Colonic mucosa (tissue), 4 donors: ENCODE data around the gene MTMR3. TPM values are rescaled to one million over a fixed set of nuclear protein-coding genes. Genes with fewer than 3 reads are reported as not detected.

ENCODE experiments used
- DNase-seq: peaks from one replicate; pipeline ENCODE4 v3.0.0-alpha.2; 2020
- H3K27ac ChIP-seq: fragments of 200-600 bp; one replicate; pipeline ENCODE4 v1.8.0; 2021
- H3K27me3 ChIP-seq: fragments of 200-600 bp; one replicate; pipeline ENCODE4 v1.8.0; 2021
- H3K36me3 ChIP-seq: fragments of 200-600 bp; one replicate; pipeline ENCODE4 v1.8.0; 2021
- H3K4me1 ChIP-seq: fragments of 200-600 bp; one replicate; pipeline ENCODE4 v1.8.0; 2021; ENCODE audit warnings: mild to moderate bottlenecking
- H3K4me3 ChIP-seq: fragments of 200-600 bp; one replicate; pipeline ENCODE4 v1.8.0; 2021
- H3K9ac ChIP-seq, 2 donors: one replicate each; pipeline ENCODE4 v1.7.0; 2013; ENCODE audit warnings: control low read depth in 2 of 2, low read depth in 2 of 2, low read length in 2 of 2
- H3K9me3 ChIP-seq: fragments of 200-600 bp; one replicate; pipeline ENCODE4 v1.8.0; 2021
- CTCF ChIP-seq: fragments of 200-600 bp; IDR thresholded peaks from one replicate; pipeline ENCODE4 v1.8.0; 2022; ENCODE audit warnings: antibody characterized with exemption, mild to moderate bottlenecking
- intact Hi-C: fragments of 100-400 bp; cut with DNase I; formaldehyde crosslinking; loops from one replicate; pipeline ENCODE4 v1.14.1; 2022
- total RNA-seq, 2 donors: library from RNA; stranded (reverse); fragmentation: NEBNext Ultra II Directional in 1 of 2; extraction: Animal tissue kit (Norgen Biotek cat#: 25700) in 1 of 2; gene quantifications; one replicate each; pipeline ENCODE4 v1.2.1, GENCODE V29; 2021
- donor health status: healthy.
- donor health status: DM: no; HTN: no; CAD: no.
- donor health status: DM: no; HTN: no; CAD: no.

MTMR3 gene
- total RNA-seq, 2 donors from 2014 or later, result 35.9 to 49.4 TPM

GRCh38 chr22:29951791-29952413, 68.9 kb downstream of the MTMR3 start:
- Histone ChIP-seq H3K4me3 (no peak overlapping the region), H3K27ac (no peak overlapping the region), H3K36me3 (no peaks in the 10 kb centered on the region), H3K9me3 (no peaks in the 10 kb centered on the region), H3K4me1 (no peaks in the 10 kb centered on the region), H3K27me3 (no peaks in the 10 kb centered on the region), H3K9ac (no peak overlapping the region)
- intact Hi-C loops, result no loop called here
- DNase-seq, result no peak
- TF ChIP-seq CTCF, result no peak

- TF ChIP-seq CTCF, result no peak
- H3K4me3 ChIP-seq, result no peak overlapping the region
- no peaks in the 10 kb centered on the region for H3K27me3 ChIP-seq
- no peak overlapping the region for H3K27ac ChIP-seq
- H3K4me1 ChIP-seq, result peaks cover 4% of the 10 kb centered on the region
- DNase-seq, result no peak
- H3K36me3 ChIP-seq, result no peaks in the 10 kb centered on the region
- H3K9me3 ChIP-seq, result no peaks in the 10 kb centered on the region
- H3K9ac ChIP-seq, result no peak overlapping the region
- intact Hi-C loops, result no loop called here
These were observed 71.4 kb downstream of the MTMR3 start for GRCh38 chr22:29954203-29954855.

GRCh38 chr22:29956680-29957079, 73.7 kb downstream of the MTMR3 start:
- Histone ChIP-seq H3K9me3 (no peaks in the 10 kb centered on the region), H3K4me3 (no peak overlapping the region), H3K27me3 (no peaks in the 10 kb centered on the region), H3K36me3 (no peaks in the 10 kb centered on the region), H3K9ac (no peak overlapping the region), H3K4me1 (peaks cover 4% of the 10 kb centered on the region), H3K27ac (no peak overlapping the region)
- intact Hi-C loops, result no loop called here
- DNase-seq, result no peak
- no peak for TF ChIP-seq CTCF

GRCh38 chr22:29958170-29958569, 75.2 kb downstream of the MTMR3 start:
- TF ChIP-seq CTCF, result no peak
- H3K4me3 ChIP-seq, result no peak overlapping the region
- no peak overlapping the region for H3K27ac ChIP-seq
- H3K36me3 ChIP-seq, result no peaks in the 10 kb centered on the region
- intact Hi-C loops, result no loop called here
- no peak overlapping the region for H3K9ac ChIP-seq
- peaks cover 4% of the 10 kb centered on the region for H3K4me1 ChIP-seq
- no peaks in the 10 kb centered on the region for H3K27me3 ChIP-seq
- no peak for DNase-seq
- H3K9me3 ChIP-seq, result no peaks in the 10 kb centered on the region

- TF ChIP-seq CTCF, result no peak
- Histone ChIP-seq H3K36me3 (no peaks in the 10 kb centered on the region), H3K9ac (no peak overlapping the region), H3K4me3 (no peak overlapping the region), H3K27ac (no peak overlapping the region), H3K27me3 (no peaks in the 10 kb centered on the region), H3K4me1 (no peaks in the 10 kb centered on the region), H3K9me3 (no peaks in the 10 kb centered on the region)
- intact Hi-C loops, result no loop called here
- DNase-seq, result no peak
These were observed 81.8 kb downstream of the MTMR3 start for GRCh38 chr22:29964776-29965175.
